Neuronal stem cell (in vitro differentiated cells): ENCODE measurements around the gene OTULIN.

Experiments
- DNase-seq: peaks from one replicate; pipeline ENCODE4 v3.0.0-alpha.2; 2013; ENCODE audit warnings: low spot score
- H2AFZ ChIP-seq: one replicate; pipeline ENCODE4 v1.6.1; 2013; ENCODE audit warnings: mild to moderate bottlenecking, low read length, inconsistent platforms
- H2AK5ac ChIP-seq: 2 replicates; pipeline ENCODE4 v1.6.1; 2013; ENCODE audit warnings: low read depth, mild to moderate bottlenecking, inconsistent platforms, low read length, moderate library complexity, mixed read lengths
- H2BK120ac ChIP-seq: 2 replicates; pipeline ENCODE4 v1.6.1; 2013; ENCODE audit warnings: low read depth, mild to moderate bottlenecking, inconsistent platforms, low read length, moderate library complexity, mixed read lengths
- H2BK12ac ChIP-seq: one replicate; pipeline ENCODE4 v1.6.1; 2013; ENCODE audit warnings: low read length, inconsistent platforms
- H2BK15ac ChIP-seq: 2 replicates; pipeline ENCODE4 v1.6.1; 2013; ENCODE audit warnings: mild to moderate bottlenecking, low read length, inconsistent platforms, mixed read lengths
- H2BK5ac ChIP-seq: one replicate; pipeline ENCODE4 v1.6.1; 2013; ENCODE audit warnings: inconsistent platforms, mild to moderate bottlenecking, low read length, moderate library complexity
- H3K14ac ChIP-seq: one replicate; pipeline ENCODE4 v1.6.1; 2013; ENCODE audit warnings: low read length, inconsistent platforms
- H3K18ac ChIP-seq: 2 replicates; pipeline ENCODE4 v1.6.1; 2013; ENCODE audit warnings: low read length, inconsistent platforms
- H3K23ac ChIP-seq: 2 replicates; pipeline ENCODE4 v1.6.1; 2013; ENCODE audit warnings: low read depth, mild to moderate bottlenecking, mixed read lengths, low read length, inconsistent platforms; ENCODE audit not compliant: poor library complexity
- H3K27ac ChIP-seq: replicated peaks from 3 replicates; pipeline ENCODE4 v1.5.1; 2013; ENCODE audit warnings: low read length, inconsistent platforms
- H3K27me3 ChIP-seq, 3 experiments: 2 replicates each; pipeline ENCODE4 v1.6.1; 2013; ENCODE audit warnings: low read length in 3 of 3, mild to moderate bottlenecking in 2 of 3, inconsistent platforms in 1 of 3, low read depth in 1 of 3, mixed read lengths in 1 of 3, moderate library complexity in 1 of 3; ENCODE audit not compliant: control insufficient read depth in 3 of 3, insufficient read depth in 3 of 3
- H3K36me3 ChIP-seq, 2 donors: replicated peaks in 1 of 2; 2 replicates each; pipeline ENCODE4 v1.6.1; 2013; ENCODE audit warnings: low read length in 2 of 2; ENCODE audit not compliant: control insufficient read depth in 2 of 2, insufficient read depth in 2 of 2
- H3K4ac ChIP-seq: 2 replicates; pipeline ENCODE4 v1.6.1; 2013; ENCODE audit warnings: inconsistent platforms, mild to moderate bottlenecking, low read length, moderate library complexity
- H3K4me1 ChIP-seq, 2 donors: 1 replicate in 1 of 2; 2 replicates in 1 of 2; pipeline ENCODE4 v1.6.1; 2013; ENCODE audit warnings: low read length in 2 of 2, low read depth in 1 of 2; ENCODE audit not compliant: control insufficient read depth in 2 of 2, insufficient read depth in 1 of 2
- H3K4me2 ChIP-seq: one replicate; pipeline ENCODE4 v1.6.1; 2013; ENCODE audit warnings: mild to moderate bottlenecking, low read length, inconsistent platforms; ENCODE audit not compliant: insufficient read depth, poor library complexity, severe bottlenecking
- H3K4me3 ChIP-seq, 2 donors: 2 replicates each; pipeline ENCODE4 v1.5.1; 2013; ENCODE audit warnings: low read length in 2 of 2, mild to moderate bottlenecking in 2 of 2, inconsistent platforms in 1 of 2, moderate library complexity in 1 of 2
- H3K79me1 ChIP-seq: one replicate; pipeline ENCODE4 v1.6.1; 2013; ENCODE audit warnings: low read depth, mild to moderate bottlenecking, inconsistent platforms, low read length, moderate library complexity
- H3K9ac ChIP-seq: one replicate; pipeline ENCODE4 v1.6.1; 2013; ENCODE audit warnings: mild to moderate bottlenecking, low read depth, low read length, inconsistent platforms; ENCODE audit not compliant: poor library complexity
- H3K9me3 ChIP-seq, 2 donors: replicated peaks in 1 of 2; 2 replicates each; pipeline versions ENCODE3 to v1.6.1; 2013; ENCODE audit warnings: low read length in 2 of 2, mild to moderate bottlenecking in 2 of 2, inconsistent platforms in 1 of 2, low read depth in 1 of 2, mixed read lengths in 1 of 2, moderate library complexity in 1 of 2; ENCODE audit not compliant: control insufficient read depth in 2 of 2, insufficient read depth in 1 of 2
- H4K8ac ChIP-seq: one replicate; pipeline ENCODE4 v1.6.1; 2013; ENCODE audit warnings: low read depth, mild to moderate bottlenecking, inconsistent platforms, low read length, moderate library complexity
- H4K91ac ChIP-seq: one replicate; pipeline ENCODE4 v1.6.1; 2013; ENCODE audit warnings: low read length, low read depth, mild to moderate bottlenecking, inconsistent platforms; ENCODE audit not compliant: poor library complexity
- WGBS, 2 donors: extraction: QIAGEN DNeasy Blood & Tissue Kit; methylation state at CpG; one replicate each; pipeline ENCODE4 v1.1.7; 2013; ENCODE audit warnings: missing lambda C conversion rate in 2 of 2, mixed read lengths in 1 of 2; ENCODE audit not compliant: insufficient read length in 2 of 2, insufficient replicate concordance in 1 of 2; ENCODE audit errors: extremely low coverage in 2 of 2; 5-methylcytosine and 5-hydroxymethylcytosine counted together

OTULIN gene

DNA sequence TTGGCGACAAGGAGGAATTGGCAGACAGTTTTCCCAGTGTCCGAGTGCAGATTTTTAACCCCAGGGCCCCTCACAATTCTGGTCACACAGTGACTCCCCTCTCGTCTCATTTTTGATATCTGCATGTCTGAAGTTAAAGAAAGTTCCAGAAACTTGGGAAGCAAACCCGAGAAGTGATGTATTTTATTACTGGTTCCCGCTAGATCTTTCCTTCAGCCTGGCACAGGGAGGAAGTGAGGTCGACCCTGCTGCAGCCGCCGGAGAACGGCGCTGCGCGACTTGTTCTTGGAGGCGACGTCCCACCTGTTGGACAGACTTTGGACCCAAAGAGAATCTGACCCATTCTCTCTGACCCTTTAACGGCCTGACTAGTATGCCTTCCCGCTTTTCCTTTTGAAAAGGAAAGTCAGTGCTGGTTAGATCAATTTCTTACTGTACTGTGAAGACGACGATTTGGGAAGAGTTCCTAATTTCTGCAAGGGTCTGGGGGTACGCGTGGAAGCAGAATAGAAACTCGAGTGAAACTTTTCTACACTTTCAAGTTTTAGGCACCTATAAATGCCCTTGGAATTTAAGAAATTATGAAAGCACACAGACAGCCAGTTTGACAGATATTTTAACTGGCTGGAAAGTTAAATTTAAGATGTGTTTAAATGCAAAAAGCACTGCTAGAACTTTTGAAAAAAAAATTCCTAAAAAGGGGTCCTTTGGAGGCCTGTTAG lies 744 bp downstream of the OTULIN start:
- Histone ChIP-seq H3K9ac (no peak overlapping the region), H3K9me3 (no peaks in the 10 kb centered on the region), H3K23ac (no peak overlapping the region), H3K27ac (no peak overlapping the region), H3K18ac (no peak overlapping the region), H3K14ac (no peak overlapping the region), H4K8ac (no peak overlapping the region), H3K4me3 (peak overlapping the region; percentile 74 to 90), H3K4me2 (peak overlapping the region; percentile 77), H3K4ac (no peak overlapping the region), H2BK5ac (no peak overlapping the region), H2BK15ac (no peak overlapping the region), H3K4me1 (peaks cover 3% of the 10 kb centered on the region in 2 donors), H3K27me3 (no peaks in the 10 kb centered on the region), H3K79me1 (peaks cover 2% of the 10 kb centered on the region), H2AFZ (peak overlapping the region; percentile 96), H2BK12ac (no peak overlapping the region), H3K36me3 (peaks cover 0 to 26% of the 10 kb centered on the region in 2 donors), H4K91ac (no peak overlapping the region), H2BK120ac (no peak overlapping the region), H2AK5ac (no peak overlapping the region)
- WGBS, 2 donors: no CpG with 5 or more reads among the region's 21 CpGs
- peak; percentile 26 for DNase-seq

DNA sequence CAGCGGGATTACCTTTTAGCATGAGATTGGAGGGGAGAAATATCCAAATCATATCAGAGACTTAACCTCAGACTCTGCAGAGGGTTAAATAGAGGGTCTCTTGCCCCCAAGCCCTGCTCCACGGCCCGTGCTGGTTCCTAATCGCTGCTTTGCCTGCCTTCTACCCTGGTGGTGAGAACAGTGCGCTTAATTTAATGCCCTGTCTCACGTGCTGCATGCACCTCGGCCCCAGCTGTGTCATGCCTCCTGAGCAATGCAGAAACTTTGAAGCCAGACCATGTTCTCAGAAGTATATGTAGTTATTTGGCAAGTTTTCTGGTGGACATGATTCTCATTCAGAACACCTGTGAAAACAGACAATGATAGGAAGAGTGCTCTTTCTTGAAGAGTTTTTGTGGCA lies 1.4 kb downstream of the OTULIN start:
- H3K36me3 ChIP-seq: peaks cover 0 to 26% of the 10 kb centered on the region in 2 donors
- no peak overlapping the region for H3K23ac ChIP-seq
- H2AFZ ChIP-seq: no peak overlapping the region
- H3K4me1 ChIP-seq: peaks cover 3% of the 10 kb centered on the region in 2 donors
- no peak overlapping the region for H4K91ac ChIP-seq
- no peak overlapping the region for H2AK5ac ChIP-seq
- no CpG with 5 or more reads among the region's 7 CpGs for WGBS, 2 donors
- H2BK5ac ChIP-seq: no peak overlapping the region
- H3K14ac ChIP-seq: no peak overlapping the region
- H3K4ac ChIP-seq: no peak overlapping the region
- H3K9me3 ChIP-seq: no peaks in the 10 kb centered on the region
- H3K27ac ChIP-seq: no peak overlapping the region
- H2BK15ac ChIP-seq: no peak overlapping the region
- peak overlapping the region; percentile 34 for H3K4me2 ChIP-seq
- H3K27me3 ChIP-seq: no peaks in the 10 kb centered on the region
- H2BK120ac ChIP-seq: no peak overlapping the region
- H2BK12ac ChIP-seq: no peak overlapping the region
- H3K9ac ChIP-seq: no peak overlapping the region
- H3K18ac ChIP-seq: no peak overlapping the region
- peak overlapping the region in 1 of 2 donors; percentile 74 for H3K4me3 ChIP-seq
- H3K79me1 ChIP-seq: peaks cover 2% of the 10 kb centered on the region
- DNase-seq: no peak
- no peak overlapping the region for H4K8ac ChIP-seq

DNA sequence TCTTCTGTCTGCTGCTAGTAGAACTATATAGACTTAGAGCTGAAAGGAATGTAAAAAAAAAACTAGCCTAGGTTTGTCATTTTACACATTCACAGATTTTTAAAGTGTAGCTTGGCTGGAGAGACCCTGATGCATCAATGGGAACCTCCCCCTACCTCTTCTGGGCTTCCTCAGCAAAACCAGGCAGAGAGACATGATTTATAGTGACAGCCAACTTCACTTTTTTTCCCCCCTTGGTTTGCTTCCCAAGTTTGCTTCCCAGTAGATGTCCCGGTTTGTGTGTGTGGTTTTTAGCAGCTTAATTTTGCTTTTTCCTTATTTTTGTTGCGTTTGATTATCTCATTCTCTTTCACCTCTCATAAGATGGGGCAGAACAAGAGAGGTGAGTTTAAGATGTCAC lies 1.8 kb downstream of the OTULIN start:
- peak overlapping the region in 1 of 2 donors; percentile 74 for H3K4me3 ChIP-seq
- H3K4ac ChIP-seq: no peak overlapping the region
- no peak overlapping the region for H3K27ac ChIP-seq
- H4K91ac ChIP-seq: no peak overlapping the region
- peaks cover 3% of the 10 kb centered on the region in 2 donors for H3K4me1 ChIP-seq
- no CpG with 5 or more reads among the region's 2 CpGs for WGBS, 2 donors
- no peak overlapping the region for H3K9ac ChIP-seq
- H4K8ac ChIP-seq: no peak overlapping the region
- H2BK15ac ChIP-seq: no peak overlapping the region
- H3K23ac ChIP-seq: no peak overlapping the region
- peaks cover 2% of the 10 kb centered on the region for H3K79me1 ChIP-seq
- no peak overlapping the region for H2BK5ac ChIP-seq
- DNase-seq: no peak
- H3K27me3 ChIP-seq: no peaks in the 10 kb centered on the region
- peaks cover 0 to 26% of the 10 kb centered on the region in 2 donors for H3K36me3 ChIP-seq
- H3K9me3 ChIP-seq: no peaks in the 10 kb centered on the region
- no peak overlapping the region for H2BK120ac ChIP-seq
- no peak overlapping the region for H3K14ac ChIP-seq
- no peak overlapping the region for H2BK12ac ChIP-seq
- H2AK5ac ChIP-seq: no peak overlapping the region
- no peak overlapping the region for H3K4me2 ChIP-seq
- H2AFZ ChIP-seq: no peak overlapping the region
- H3K18ac ChIP-seq: no peak overlapping the region

DNA sequence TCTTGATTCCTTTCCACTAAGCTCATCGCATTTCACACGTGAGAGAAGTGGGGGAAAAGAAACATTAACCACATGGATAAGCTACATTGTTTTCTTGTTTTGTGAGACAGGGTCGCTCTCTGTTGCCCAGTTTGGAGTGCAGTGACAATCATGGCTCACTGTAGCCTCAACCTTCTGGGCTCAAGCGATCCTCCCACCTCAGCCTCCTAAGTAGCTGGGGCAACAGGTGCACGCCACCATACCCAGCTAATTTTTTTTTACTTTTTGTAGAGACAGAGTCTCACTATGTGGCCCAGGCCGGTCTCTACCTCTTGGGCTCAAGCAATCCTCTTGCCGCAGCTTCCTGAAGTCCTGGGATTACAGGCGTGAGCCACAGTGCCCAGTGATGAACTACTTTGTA lies 2.8 kb downstream of the OTULIN start:
- Histone ChIP-seq H3K4me3 (no peak overlapping the region), H3K27ac (no peak overlapping the region), H2BK120ac (no peak overlapping the region), H3K9me3 (no peaks in the 10 kb centered on the region), H2BK5ac (no peak overlapping the region), H3K4me1 (peaks cover 3% of the 10 kb centered on the region in 2 donors), H2AFZ (no peak overlapping the region), H4K91ac (no peak overlapping the region), H3K14ac (no peak overlapping the region), H2BK12ac (no peak overlapping the region), H4K8ac (no peak overlapping the region), H3K18ac (no peak overlapping the region), H3K79me1 (peaks cover 2% of the 10 kb centered on the region), H2AK5ac (no peak overlapping the region), H3K4ac (no peak overlapping the region), H2BK15ac (no peak overlapping the region), H3K23ac (no peak overlapping the region), H3K9ac (no peak overlapping the region), H3K4me2 (no peak overlapping the region), H3K27me3 (no peaks in the 10 kb centered on the region), H3K36me3 (peaks cover 0 to 21% of the 10 kb centered on the region in 2 donors)
- no CpG with 5 or more reads among the region's 8 CpGs for WGBS, 2 donors
- no peak for DNase-seq
